ENCODE results near the gene TATDN3. TPM values are rescaled to one million over a fixed set of nuclear protein-coding genes. Genes with fewer than 3 reads are reported as not detected.
A peak's percentile ranks its signal among the peaks of the same experiment; 100 is the strongest.
"Not testable (repeated sequence)": the region's sequence is repeated elsewhere in the genome, so short reads cannot be mapped to it uniquely, and the experiment has no call there.

The TATDN3 gene
- total and polyA plus RNA-seq, 8 donors, result 7.7 to 10.4 (median 8.8) TPM

DNA sequence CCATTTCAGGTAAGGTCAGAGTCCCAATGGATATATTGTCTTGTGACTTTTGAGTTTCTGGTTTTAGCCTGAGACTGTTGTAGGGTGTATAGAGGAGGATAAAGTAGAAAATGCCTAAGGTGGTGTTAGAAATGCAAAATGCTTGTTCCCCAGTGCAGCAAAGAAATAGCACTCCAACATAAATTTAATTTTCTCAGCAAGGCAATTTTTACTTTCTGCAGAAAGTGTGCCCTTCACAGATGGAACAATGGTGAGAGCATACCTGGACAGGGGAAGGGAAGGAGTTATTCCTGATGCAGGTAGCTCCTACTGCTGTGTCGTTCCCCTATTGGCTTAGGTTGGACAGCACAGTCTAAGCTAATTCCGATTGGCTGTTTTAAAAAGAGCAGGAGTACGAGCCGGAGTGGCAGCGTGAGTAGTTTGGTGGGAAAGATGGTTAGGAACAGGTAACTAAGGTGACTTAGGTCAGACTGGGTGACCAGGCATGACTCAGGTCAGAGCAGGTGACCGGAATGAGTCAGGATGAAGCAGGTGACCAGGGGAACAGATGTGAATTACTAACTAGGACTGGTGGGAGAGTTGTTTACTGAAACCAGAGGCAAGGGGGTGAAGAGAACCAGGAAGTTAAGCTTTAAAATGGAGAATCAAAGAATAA, 34.2 kb downstream of the TATDN3 start:
- H3K4me3 ChIP-seq, result no peak overlapping the region
- no peak for ATAC-seq
- no peaks in the 10 kb centered on the region for H3K9me3 ChIP-seq
- FAIRE-seq, result no peak
- TF ChIP-seq, protein P1, sequence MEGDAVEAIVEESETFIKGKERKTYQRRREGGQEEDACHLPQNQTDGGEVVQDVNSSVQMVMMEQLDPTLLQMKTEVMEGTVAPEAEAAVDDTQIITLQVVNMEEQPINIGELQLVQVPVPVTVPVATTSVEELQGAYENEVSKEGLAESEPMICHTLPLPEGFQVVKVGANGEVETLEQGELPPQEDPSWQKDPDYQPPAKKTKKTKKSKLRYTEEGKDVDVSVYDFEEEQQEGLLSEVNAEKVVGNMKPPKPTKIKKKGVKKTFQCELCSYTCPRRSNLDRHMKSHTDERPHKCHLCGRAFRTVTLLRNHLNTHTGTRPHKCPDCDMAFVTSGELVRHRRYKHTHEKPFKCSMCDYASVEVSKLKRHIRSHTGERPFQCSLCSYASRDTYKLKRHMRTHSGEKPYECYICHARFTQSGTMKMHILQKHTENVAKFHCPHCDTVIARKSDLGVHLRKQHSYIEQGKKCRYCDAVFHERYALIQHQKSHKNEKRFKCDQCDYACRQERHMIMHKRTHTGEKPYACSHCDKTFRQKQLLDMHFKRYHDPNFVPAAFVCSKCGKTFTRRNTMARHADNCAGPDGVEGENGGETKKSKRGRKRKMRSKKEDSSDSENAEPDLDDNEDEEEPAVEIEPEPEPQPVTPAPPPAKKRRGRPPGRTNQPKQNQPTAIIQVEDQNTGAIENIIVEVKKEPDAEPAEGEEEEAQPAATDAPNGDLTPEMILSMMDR (IDR thresholded peaks at IDR 0.05), result no peak
- H3K4me1 ChIP-seq, result no peaks in the 10 kb centered on the region
- 93 to 98% methylated on average over 6 of the region's 6 CpGs for WGBS, 2 donors
- H3K27ac ChIP-seq, result no peak overlapping the region
- DNase-seq, result no peak
- no peaks in the 10 kb centered on the region for H3K36me3 ChIP-seq
- intact Hi-C loops (cut with DNase I), result no loop called here
- H3K27me3 ChIP-seq, result no peaks in the 10 kb centered on the region

DNA sequence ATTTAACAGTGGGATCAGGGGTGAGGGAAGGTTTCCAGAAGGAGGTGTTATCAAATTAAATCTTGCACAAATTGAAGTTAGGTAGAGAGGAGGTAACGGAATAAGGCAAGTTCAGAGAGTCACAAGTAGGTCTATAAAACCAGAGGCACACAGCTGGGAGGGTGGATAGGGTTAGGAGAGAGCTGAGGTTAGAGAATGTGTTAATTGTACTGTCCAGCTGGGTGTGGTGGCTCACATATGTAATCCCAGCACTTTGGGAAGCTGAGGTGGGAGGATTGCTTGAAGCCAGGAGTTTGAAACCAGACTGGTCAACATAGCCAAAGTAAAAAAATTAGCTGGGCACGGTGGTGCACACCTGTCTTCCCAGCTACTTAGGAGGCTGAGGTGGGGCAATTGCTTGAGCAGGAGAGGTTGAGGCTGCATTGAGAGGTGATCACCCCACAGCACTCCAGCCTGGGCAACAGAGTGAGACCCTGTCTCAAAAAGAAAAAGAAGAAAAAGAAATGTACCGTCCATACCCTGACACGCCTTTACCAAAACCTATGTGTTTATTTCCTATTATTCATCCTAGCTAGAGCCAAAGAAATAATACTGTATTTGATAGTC, 35.6 kb downstream of the TATDN3 start:
- H3K27ac ChIP-seq, result no peak overlapping the region
- H3K9me3 ChIP-seq, result no peaks in the 10 kb centered on the region
- WGBS, 2 donors, result 93 to 94% methylated on average over 4 of the region's 4 CpGs
- no peaks in the 10 kb centered on the region for H3K4me1 ChIP-seq
- no peak overlapping the region for H3K4me3 ChIP-seq
- DNase-seq, result no peak
- no peak for FAIRE-seq
- no peaks in the 10 kb centered on the region for H3K27me3 ChIP-seq
- intact Hi-C loops (cut with DNase I), result no loop called here
- no peak for ATAC-seq
- TF ChIP-seq, protein P1 (IDR thresholded peaks at IDR 0.05), result no peak
- no peaks in the 10 kb centered on the region for H3K36me3 ChIP-seq

DNA sequence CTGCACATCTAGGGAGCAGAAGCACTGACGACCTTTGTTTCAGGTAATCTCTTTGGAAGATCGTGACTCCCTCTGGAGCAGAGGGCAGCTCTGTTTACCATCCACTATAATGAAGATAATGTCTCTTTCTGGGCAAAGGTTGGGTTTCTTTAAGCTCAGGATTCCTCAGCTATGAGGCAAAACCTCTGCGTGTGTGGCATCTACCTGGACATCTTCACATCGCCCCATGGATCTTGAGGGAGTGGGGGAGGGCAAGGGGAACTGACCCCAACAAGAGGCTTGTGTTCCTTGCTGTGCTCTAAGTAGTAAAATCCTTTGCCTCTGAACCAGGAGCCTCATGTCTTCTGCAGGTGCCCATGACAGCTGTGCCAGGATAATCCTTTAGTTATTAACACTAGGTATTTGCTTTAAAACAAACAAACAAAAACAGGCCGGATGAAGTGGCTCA, 36.2 kb downstream of the TATDN3 start:
- no peaks in the 10 kb centered on the region for H3K27me3 ChIP-seq
- no peak for DNase-seq
- H3K4me3 ChIP-seq, result no peak overlapping the region
- intact Hi-C loops (cut with DNase I), result no loop called here
- FAIRE-seq, result no peak
- H3K4me1 ChIP-seq, result peaks cover 0 to 4% (median 0%) of the 10 kb centered on the region in 3 donors
- no peak for ATAC-seq
- 54 to 57% methylated on average over 5 of the region's 5 CpGs for WGBS, 2 donors
- TF ChIP-seq, protein P1 (IDR thresholded peaks at IDR 0.05), result no peak
- no peaks in the 10 kb centered on the region for H3K9me3 ChIP-seq
- no peaks in the 10 kb centered on the region for H3K36me3 ChIP-seq
- no peak overlapping the region for H3K27ac ChIP-seq

- FAIRE-seq, result no peak
- 77 to 87% methylated on average over 2 of the region's 2 CpGs for WGBS, 2 donors
- Histone ChIP-seq H3K36me3 (no peaks in the 10 kb centered on the region), H3K4me3 (no peak overlapping the region), H3K4me1 (peaks cover 0 to 10% (median 0%) of the 10 kb centered on the region in 3 donors), H3K27ac (no peak overlapping the region), H3K27me3 (no peaks in the 10 kb centered on the region), H3K9me3 (no peaks in the 10 kb centered on the region)
- ATAC-seq, result no peak
- no peak for DNase-seq
- intact Hi-C loops (cut with DNase I), result no loop called here
- TF ChIP-seq, protein P1 (IDR thresholded peaks at IDR 0.05), result no peak
These were observed 36.7 kb downstream of the TATDN3 start for GRCh38 chr1:212828395-212828794.

GRCh38 chr1:212833211-212834207, 41.8 kb downstream of the TATDN3 start:
- Histone ChIP-seq H3K4me1 (peaks cover 0 to 18% (median 4%) of the 10 kb centered on the region in 3 donors), H3K27ac (peak overlapping the region in 3 of 4 donors; percentile 35 to 67 (median 60))
- H3K27me3 ChIP-seq; FAIRE-seq; intact Hi-C loops (cut with DNase I); H3K9me3 ChIP-seq; H3K4me3 ChIP-seq; H3K36me3 ChIP-seq: not testable (repeated sequence)
- 34 to 36% methylated on average over 8 of the region's 8 CpGs for WGBS, 2 donors
- ATAC-seq, result peak; percentile 89 to 94 (median 92)
- peak in 5 of 6 donors; percentile 54 to 67 (median 59) for DNase-seq

Measured in pancreas (tissue), 10 donors.